ENCODE data around the gene ZDHHC14.

Gene ZDHHC14

GRCh38 chr6:157491571-157492232 is 110.7 kb downstream of the ZDHHC14 start:
- Histone ChIP-seq H3K23ac (ENCODE audit: low read length) (no peak overlapping the region), H3K27ac (ENCODE audit: low read depth, low read length) (no peak overlapping the region), H2BK120ac (ENCODE audit: low read depth, low read length) (no peak overlapping the region), H4K5ac (ENCODE audit: low read length) (no peak overlapping the region), H2BK5ac (ENCODE audit: low read length) (no peak overlapping the region), H3K56ac (ENCODE audit: low read length) (no peak overlapping the region), H3K4me2 (ENCODE audit: low read length) (no peak overlapping the region), H3K4me1 (ENCODE audit: control insufficient read depth, low read depth, low read length) (peaks cover 12% of the 10 kb centered on the region), H3K79me2 (ENCODE audit: control insufficient read depth, insufficient read depth, low read length) (no peaks in the 10 kb centered on the region), H3K9ac (ENCODE audit: low read length) (no peak overlapping the region), H2AK5ac (ENCODE audit: low read length) (no peak overlapping the region), H2BK15ac (replicated peaks; ENCODE audit: low read depth) (no peak overlapping the region), H3K27me3 (ENCODE audit: insufficient read depth, low read length, poor library complexity) (no peaks in the 10 kb centered on the region), H3K79me1 (ENCODE audit: low read length) (no peaks in the 10 kb centered on the region), H3K36me3 (ENCODE audit: control insufficient read depth, insufficient read depth, low read length) (no peaks in the 10 kb centered on the region), H4K8ac (ENCODE audit: low read depth, low read length) (no peak overlapping the region), H3K4ac (ENCODE audit: low read depth, low read length) (no peak overlapping the region), H3K18ac (ENCODE audit: low read length) (no peak overlapping the region), H3K4me3 (ENCODE audit: low read length) (no peak overlapping the region)
- no peak for DNase-seq
- no CpG with 5 or more reads among the region's 20 CpGs for WGBS (ENCODE audit: extremely low coverage, insufficient coverage, low lambda C conversion rate)

DNA sequence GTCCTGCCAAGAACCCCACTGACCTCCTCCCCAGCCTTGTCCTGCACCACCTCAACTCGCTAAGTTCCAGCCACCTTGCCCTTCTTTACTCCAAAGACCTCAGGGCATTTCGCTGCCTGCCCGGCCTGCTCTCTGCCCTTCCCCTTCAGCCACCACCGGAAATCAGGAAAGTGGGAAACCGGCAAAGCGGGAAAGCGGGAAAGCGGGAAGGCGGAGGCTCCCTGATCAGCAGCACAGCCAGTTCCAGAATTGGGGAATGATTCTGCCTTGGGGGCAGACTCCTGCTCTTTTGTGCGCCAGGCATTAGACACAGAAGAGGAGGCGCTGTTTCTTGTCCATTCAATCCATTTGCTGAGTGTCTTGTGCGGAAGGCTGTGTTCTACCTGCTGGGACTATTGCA is 111.3 kb downstream of the ZDHHC14 start:
- H3K4ac ChIP-seq (ENCODE audit: low read depth, low read length) = no peak overlapping the region
- H3K27ac ChIP-seq (ENCODE audit: low read depth, low read length) = no peak overlapping the region
- no peaks in the 10 kb centered on the region for H3K79me2 ChIP-seq (ENCODE audit: control insufficient read depth, insufficient read depth, low read length)
- no peaks in the 10 kb centered on the region for H3K27me3 ChIP-seq (ENCODE audit: insufficient read depth, low read length, poor library complexity)
- no peak overlapping the region for H2BK120ac ChIP-seq (ENCODE audit: low read depth, low read length)
- H3K18ac ChIP-seq (ENCODE audit: low read length) = no peak overlapping the region
- no peak overlapping the region for H2BK15ac ChIP-seq (replicated peaks; ENCODE audit: low read depth)
- H2BK5ac ChIP-seq (ENCODE audit: low read length) = no peak overlapping the region
- no peak overlapping the region for H3K56ac ChIP-seq (ENCODE audit: low read length)
- DNase-seq = no peak
- H3K4me1 ChIP-seq (ENCODE audit: control insufficient read depth, low read depth, low read length) = peaks cover 12% of the 10 kb centered on the region
- H3K4me3 ChIP-seq (ENCODE audit: low read length) = no peak overlapping the region
- H2AK5ac ChIP-seq (ENCODE audit: low read length) = no peak overlapping the region
- H4K8ac ChIP-seq (ENCODE audit: low read depth, low read length) = no peak overlapping the region
- no peak overlapping the region for H3K23ac ChIP-seq (ENCODE audit: low read length)
- H4K5ac ChIP-seq (ENCODE audit: low read length) = no peak overlapping the region
- H3K4me2 ChIP-seq (ENCODE audit: low read length) = no peak overlapping the region
- no peaks in the 10 kb centered on the region for H3K79me1 ChIP-seq (ENCODE audit: low read length)
- no peak overlapping the region for H3K9ac ChIP-seq (ENCODE audit: low read length)
- WGBS (ENCODE audit: extremely low coverage, insufficient coverage, low lambda C conversion rate) = no CpG with 5 or more reads among the region's 12 CpGs
- no peaks in the 10 kb centered on the region for H3K36me3 ChIP-seq (ENCODE audit: control insufficient read depth, insufficient read depth, low read length)

DNA sequence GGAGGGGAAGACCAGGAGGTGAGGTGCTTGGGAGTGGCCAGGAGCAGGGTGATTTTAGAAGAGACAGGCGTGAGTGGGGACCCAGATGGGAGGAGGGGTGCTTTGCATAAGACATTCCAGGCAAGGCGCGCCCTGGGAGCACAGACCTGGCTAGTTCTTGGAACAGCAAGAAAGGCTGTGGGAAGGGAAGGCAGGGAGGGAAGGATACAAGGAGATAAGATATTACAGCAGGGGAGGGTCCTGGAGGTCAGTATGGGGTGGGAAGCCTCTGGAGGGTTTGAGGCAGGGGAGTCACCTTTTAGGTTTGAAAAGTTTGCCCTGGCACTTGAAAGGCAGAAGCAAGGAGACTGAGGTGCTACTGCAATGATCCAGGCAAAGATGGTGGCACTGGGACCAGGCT is 111.8 kb downstream of the ZDHHC14 start:
- Histone ChIP-seq H3K4ac (ENCODE audit: low read depth, low read length) (no peak overlapping the region), H3K18ac (ENCODE audit: low read length) (no peak overlapping the region), H3K4me2 (ENCODE audit: low read length) (no peak overlapping the region), H3K23ac (ENCODE audit: low read length) (no peak overlapping the region), H2BK120ac (ENCODE audit: low read depth, low read length) (no peak overlapping the region), H4K8ac (ENCODE audit: low read depth, low read length) (no peak overlapping the region), H3K79me1 (ENCODE audit: low read length) (no peaks in the 10 kb centered on the region), H3K9ac (ENCODE audit: low read length) (no peak overlapping the region), H3K4me3 (ENCODE audit: low read length) (no peak overlapping the region), H2AK5ac (ENCODE audit: low read length) (no peak overlapping the region), H3K56ac (ENCODE audit: low read length) (no peak overlapping the region), H3K27ac (ENCODE audit: low read depth, low read length) (no peak overlapping the region), H3K79me2 (ENCODE audit: control insufficient read depth, insufficient read depth, low read length) (no peaks in the 10 kb centered on the region), H4K5ac (ENCODE audit: low read length) (no peak overlapping the region), H3K27me3 (ENCODE audit: insufficient read depth, low read length, poor library complexity) (no peaks in the 10 kb centered on the region), H2BK15ac (replicated peaks; ENCODE audit: low read depth) (no peak overlapping the region), H3K36me3 (ENCODE audit: control insufficient read depth, insufficient read depth, low read length) (no peaks in the 10 kb centered on the region), H2BK5ac (ENCODE audit: low read length) (no peak overlapping the region), H3K4me1 (ENCODE audit: control insufficient read depth, low read depth, low read length) (peaks cover 12% of the 10 kb centered on the region)
- no peak for DNase-seq
- WGBS (ENCODE audit: extremely low coverage, insufficient coverage, low lambda C conversion rate) = no CpG with 5 or more reads among the region's 3 CpGs

GRCh38 chr6:157493173-157493572 is 112.2 kb downstream of the ZDHHC14 start:
- no peaks in the 10 kb centered on the region for H3K79me2 ChIP-seq (ENCODE audit: control insufficient read depth, insufficient read depth, low read length)
- H2BK15ac ChIP-seq (replicated peaks; ENCODE audit: low read depth) = no peak overlapping the region
- DNase-seq = no peak
- H2BK5ac ChIP-seq (ENCODE audit: low read length) = no peak overlapping the region
- no peak overlapping the region for H2AK5ac ChIP-seq (ENCODE audit: low read length)
- H3K36me3 ChIP-seq (ENCODE audit: control insufficient read depth, insufficient read depth, low read length) = no peaks in the 10 kb centered on the region
- no peak overlapping the region for H3K56ac ChIP-seq (ENCODE audit: low read length)
- no peaks in the 10 kb centered on the region for H3K27me3 ChIP-seq (ENCODE audit: insufficient read depth, low read length, poor library complexity)
- no peaks in the 10 kb centered on the region for H3K79me1 ChIP-seq (ENCODE audit: low read length)
- peaks cover 12% of the 10 kb centered on the region for H3K4me1 ChIP-seq (ENCODE audit: control insufficient read depth, low read depth, low read length)
- no peak overlapping the region for H3K23ac ChIP-seq (ENCODE audit: low read length)
- no CpG with 5 or more reads among the region's 11 CpGs for WGBS (ENCODE audit: extremely low coverage, insufficient coverage, low lambda C conversion rate)
- no peak overlapping the region for H4K5ac ChIP-seq (ENCODE audit: low read length)
- no peak overlapping the region for H3K18ac ChIP-seq (ENCODE audit: low read length)
- H3K27ac ChIP-seq (ENCODE audit: low read depth, low read length) = no peak overlapping the region
- H3K4ac ChIP-seq (ENCODE audit: low read depth, low read length) = no peak overlapping the region
- no peak overlapping the region for H4K8ac ChIP-seq (ENCODE audit: low read depth, low read length)
- H2BK120ac ChIP-seq (ENCODE audit: low read depth, low read length) = no peak overlapping the region
- H3K4me3 ChIP-seq (ENCODE audit: low read length) = no peak overlapping the region
- H3K9ac ChIP-seq (ENCODE audit: low read length) = no peak overlapping the region
- no peak overlapping the region for H3K4me2 ChIP-seq (ENCODE audit: low read length)

GRCh38 chr6:157493576-157493975 is 112.6 kb downstream of the ZDHHC14 start:
- no peaks in the 10 kb centered on the region for H3K79me1 ChIP-seq (ENCODE audit: low read length)
- no peak overlapping the region for H2AK5ac ChIP-seq (ENCODE audit: low read length)
- H4K5ac ChIP-seq (ENCODE audit: low read length) = no peak overlapping the region
- no peak overlapping the region for H3K4me3 ChIP-seq (ENCODE audit: low read length)
- no peaks in the 10 kb centered on the region for H3K36me3 ChIP-seq (ENCODE audit: control insufficient read depth, insufficient read depth, low read length)
- H3K23ac ChIP-seq (ENCODE audit: low read length) = no peak overlapping the region
- no peak overlapping the region for H2BK5ac ChIP-seq (ENCODE audit: low read length)
- no CpG with 5 or more reads among the region's 10 CpGs for WGBS (ENCODE audit: extremely low coverage, insufficient coverage, low lambda C conversion rate)
- H3K27ac ChIP-seq (ENCODE audit: low read depth, low read length) = no peak overlapping the region
- H3K18ac ChIP-seq (ENCODE audit: low read length) = no peak overlapping the region
- H3K4me2 ChIP-seq (ENCODE audit: low read length) = no peak overlapping the region
- no peak for DNase-seq
- no peak overlapping the region for H3K9ac ChIP-seq (ENCODE audit: low read length)
- H2BK15ac ChIP-seq (replicated peaks; ENCODE audit: low read depth) = no peak overlapping the region
- no peak overlapping the region for H2BK120ac ChIP-seq (ENCODE audit: low read depth, low read length)
- no peak overlapping the region for H4K8ac ChIP-seq (ENCODE audit: low read depth, low read length)
- no peaks in the 10 kb centered on the region for H3K79me2 ChIP-seq (ENCODE audit: control insufficient read depth, insufficient read depth, low read length)
- H3K4me1 ChIP-seq (ENCODE audit: control insufficient read depth, low read depth, low read length) = peaks cover 9% of the 10 kb centered on the region
- H3K27me3 ChIP-seq (ENCODE audit: insufficient read depth, low read length, poor library complexity) = no peaks in the 10 kb centered on the region
- H3K56ac ChIP-seq (ENCODE audit: low read length) = no peak overlapping the region
- H3K4ac ChIP-seq (ENCODE audit: low read depth, low read length) = no peak overlapping the region

GRCh38 chr6:157494132-157494710 is 113.2 kb downstream of the ZDHHC14 start:
- no peak overlapping the region for H4K8ac ChIP-seq (ENCODE audit: low read depth, low read length)
- no peak overlapping the region for H2AK5ac ChIP-seq (ENCODE audit: low read length)
- H3K9ac ChIP-seq (ENCODE audit: low read length) = no peak overlapping the region
- no peak overlapping the region for H4K5ac ChIP-seq (ENCODE audit: low read length)
- H3K36me3 ChIP-seq (ENCODE audit: control insufficient read depth, insufficient read depth, low read length) = no peaks in the 10 kb centered on the region
- no peak overlapping the region for H3K4me2 ChIP-seq (ENCODE audit: low read length)
- H3K23ac ChIP-seq (ENCODE audit: low read length) = no peak overlapping the region
- WGBS (ENCODE audit: extremely low coverage, insufficient coverage, low lambda C conversion rate) = no CpG with 5 or more reads among the region's 6 CpGs
- no peak overlapping the region for H2BK15ac ChIP-seq (replicated peaks; ENCODE audit: low read depth)
- no peaks in the 10 kb centered on the region for H3K79me1 ChIP-seq (ENCODE audit: low read length)
- no peak overlapping the region for H2BK5ac ChIP-seq (ENCODE audit: low read length)
- no peak for DNase-seq
- H3K4ac ChIP-seq (ENCODE audit: low read depth, low read length) = no peak overlapping the region
- no peak overlapping the region for H2BK120ac ChIP-seq (ENCODE audit: low read depth, low read length)
- H3K4me3 ChIP-seq (ENCODE audit: low read length) = no peak overlapping the region
- H3K27ac ChIP-seq (ENCODE audit: low read depth, low read length) = no peak overlapping the region
- H3K27me3 ChIP-seq (ENCODE audit: insufficient read depth, low read length, poor library complexity) = no peaks in the 10 kb centered on the region
- H3K18ac ChIP-seq (ENCODE audit: low read length) = no peak overlapping the region
- H3K56ac ChIP-seq (ENCODE audit: low read length) = no peak overlapping the region
- H3K79me2 ChIP-seq (ENCODE audit: control insufficient read depth, insufficient read depth, low read length) = no peaks in the 10 kb centered on the region
- peaks cover 8% of the 10 kb centered on the region for H3K4me1 ChIP-seq (ENCODE audit: control insufficient read depth, low read depth, low read length)

Measured in mesendoderm (in vitro differentiated cells).